Raji (cell line): ENCODE measurements around the gene INSYN2A.

ENCODE experiments used
- POLR2A ChIP-seq: IDR thresholded peaks from 2 replicates; pipeline ENCODE4 v1.6.1; 2011; ENCODE audit warnings: low read depth, low read length, control low read depth; ENCODE audit not compliant: insufficient read depth

INSYN2A gene

GRCh38 chr10:127207081-127207480, 10.7 kb upstream of the INSYN2A start:
- TF ChIP-seq POLR2A, result no peak

GRCh38 chr10:127203067-127203466, 6.7 kb upstream of the INSYN2A start:
- no peak for TF ChIP-seq POLR2A

- TF ChIP-seq POLR2A, result no peak
Observed at GRCh38 chr10:127200646-127201045, 4.3 kb upstream of the INSYN2A start.

GRCh38 chr10:127198721-127199120, 2.3 kb upstream of the INSYN2A start:
- TF ChIP-seq POLR2A, result no peak

- no peak for TF ChIP-seq POLR2A
Observed at GRCh38 chr10:127198307-127198706, 1.9 kb upstream of the INSYN2A start.

GRCh38 chr10:127197154-127197432, 702 bp upstream of the INSYN2A start:
- no peak for TF ChIP-seq POLR2A

GRCh38 chr10:127195571-127196281, 665 bp downstream of the INSYN2A start:
- TF ChIP-seq POLR2A, result no peak

- TF ChIP-seq POLR2A, result no peak
Observed at GRCh38 chr10:127195041-127195506, 1.3 kb downstream of the INSYN2A start.

GRCh38 chr10:127194599-127194998, 1.8 kb downstream of the INSYN2A start:
- no peak for TF ChIP-seq POLR2A

GRCh38 chr10:127194111-127194510, 2.3 kb downstream of the INSYN2A start:
- TF ChIP-seq POLR2A, result no peak

GRCh38 chr10:127193125-127193524, 3.3 kb downstream of the INSYN2A start:
- TF ChIP-seq POLR2A, result no peak

- no peak for TF ChIP-seq POLR2A
Observed at GRCh38 chr10:127190427-127190826, 6.0 kb downstream of the INSYN2A start.

- no peak for TF ChIP-seq POLR2A
Observed at GRCh38 chr10:127189226-127189625, 7.2 kb downstream of the INSYN2A start.

GRCh38 chr10:127186813-127187212, 9.6 kb downstream of the INSYN2A start:
- no peak for TF ChIP-seq POLR2A

- no peak for TF ChIP-seq POLR2A
Observed at GRCh38 chr10:127184582-127184981, 11.8 kb downstream of the INSYN2A start.

- no peak for TF ChIP-seq POLR2A
Observed at GRCh38 chr10:127182161-127182560, 14.2 kb downstream of the INSYN2A start.

GRCh38 chr10:127179612-127180250, 16.7 kb downstream of the INSYN2A start:
- TF ChIP-seq POLR2A, result no peak
